ENCODE data around the gene IGFL2.
"Not testable (repeated sequence)": the region's sequence is repeated elsewhere in the genome, so short reads cannot be mapped to it uniquely, and the experiment has no call there.

IGFL2 gene

DNA sequence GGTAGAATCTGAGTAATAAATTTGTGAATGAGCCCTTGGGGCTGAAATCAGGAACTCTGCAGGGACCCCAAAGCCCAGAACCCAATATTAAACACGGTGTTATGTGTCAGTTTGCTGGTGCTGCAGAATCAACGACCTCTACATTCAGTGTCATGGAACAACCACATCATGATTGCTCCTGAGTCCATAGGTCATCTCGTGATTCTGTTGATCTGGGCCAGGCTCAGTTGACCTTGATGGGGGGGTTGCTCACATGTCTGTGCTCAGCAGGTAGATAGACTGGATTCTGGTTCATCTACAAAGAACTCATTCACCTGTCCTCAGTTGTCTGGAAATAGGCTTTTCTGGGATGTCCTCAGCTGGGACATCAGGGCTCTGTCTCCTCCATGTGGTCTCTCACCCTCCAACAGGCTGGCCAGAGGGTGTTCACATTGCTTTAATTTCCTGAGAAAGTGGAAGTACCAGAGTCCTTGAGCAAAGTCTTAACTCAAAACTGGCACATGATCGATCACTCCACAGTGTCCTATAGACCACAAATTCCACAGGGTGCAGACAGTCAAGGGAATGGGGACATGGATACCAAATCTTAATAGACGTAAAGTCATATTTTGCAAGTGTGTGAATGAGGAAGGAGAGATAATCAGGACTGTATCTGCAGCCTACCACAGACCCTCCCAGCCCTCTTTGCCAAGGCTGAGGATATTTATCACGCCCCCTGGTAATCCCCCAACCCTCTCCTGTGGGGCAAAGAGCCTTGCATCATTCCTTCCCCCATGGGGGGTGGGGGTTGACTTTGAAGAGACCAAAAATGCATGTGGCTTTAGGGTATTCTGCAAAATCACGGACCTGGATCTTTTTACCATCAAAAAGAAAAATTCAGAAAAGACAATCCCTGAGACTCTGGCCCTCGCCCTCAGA lies 42.2 kb downstream of the IGFL2 start:
- no peak for DNase-seq (ENCODE audit: low read depth in 2 of 2)

GRCh38 chr19:46191356-46191755 lies 43.3 kb downstream of the IGFL2 start:
- no peak for DNase-seq (ENCODE audit: low read depth in 2 of 2)

- no peak for DNase-seq (ENCODE audit: low read depth in 2 of 2)
Measured at GRCh38 chr19:46191972-46192371, 43.9 kb downstream of the IGFL2 start.

- not testable (repeated sequence) for DNase-seq (ENCODE audit: low read depth in 2 of 2)
Measured at GRCh38 chr19:46192626-46192991, 44.6 kb downstream of the IGFL2 start.

GRCh38 chr19:46192992-46193650 lies 45.1 kb downstream of the IGFL2 start:
- peak in 1 of 2 donors; percentile 6 for DNase-seq (ENCODE audit: low read depth in 2 of 2)

- DNase-seq (ENCODE audit: low read depth in 2 of 2): no peak
Measured at GRCh38 chr19:46193678-46194077, 45.6 kb downstream of the IGFL2 start.

GRCh38 chr19:46195104-46195503 lies 47.1 kb downstream of the IGFL2 start:
- DNase-seq (ENCODE audit: low read depth in 2 of 2): no peak

- DNase-seq (ENCODE audit: low read depth in 2 of 2): not testable (repeated sequence)
Measured at GRCh38 chr19:46195919-46196318, 47.9 kb downstream of the IGFL2 start.

DNA sequence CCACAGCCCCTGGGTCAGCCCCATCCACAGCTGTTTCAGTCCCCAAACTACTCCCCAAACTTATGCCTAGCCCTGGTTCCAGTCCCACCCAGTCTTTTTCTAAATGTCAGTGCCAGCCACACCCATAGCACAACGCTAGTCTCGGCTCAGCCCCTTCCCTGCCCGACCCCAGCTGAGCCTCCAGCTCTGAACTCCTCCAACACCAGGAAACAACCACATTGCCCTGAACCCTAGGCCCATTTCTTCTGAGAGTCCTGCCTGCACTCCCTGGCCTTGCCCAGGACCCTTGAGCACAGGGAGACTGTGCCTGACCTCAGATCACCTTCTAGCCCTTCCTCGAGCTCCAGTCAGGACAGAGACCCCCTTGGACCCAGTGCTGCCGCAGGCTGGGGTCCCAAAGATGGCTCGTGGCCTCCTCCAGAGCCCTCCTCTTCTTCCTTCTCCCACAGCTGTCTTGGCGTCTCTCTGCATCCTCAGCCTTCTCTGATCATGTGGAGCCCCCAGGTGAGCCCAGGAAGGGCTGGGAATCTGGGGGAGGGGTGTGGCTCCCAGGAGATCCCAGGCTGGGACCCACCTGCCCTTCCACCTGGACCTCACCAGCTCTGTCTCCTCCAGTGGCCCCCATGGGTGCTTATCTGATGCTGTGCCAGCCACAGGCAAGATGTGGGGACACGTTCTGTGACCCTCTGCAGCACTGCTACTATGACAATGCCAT lies 48.5 kb downstream of the IGFL2 start:
- no peak for DNase-seq (ENCODE audit: low read depth in 2 of 2)

GRCh38 chr19:46197314-46198070 lies 49.5 kb downstream of the IGFL2 start:
- no peak for DNase-seq (ENCODE audit: low read depth in 2 of 2)

- DNase-seq (ENCODE audit: low read depth in 2 of 2): no peak
Measured at GRCh38 chr19:46198756-46199155, 50.7 kb downstream of the IGFL2 start.

DNA sequence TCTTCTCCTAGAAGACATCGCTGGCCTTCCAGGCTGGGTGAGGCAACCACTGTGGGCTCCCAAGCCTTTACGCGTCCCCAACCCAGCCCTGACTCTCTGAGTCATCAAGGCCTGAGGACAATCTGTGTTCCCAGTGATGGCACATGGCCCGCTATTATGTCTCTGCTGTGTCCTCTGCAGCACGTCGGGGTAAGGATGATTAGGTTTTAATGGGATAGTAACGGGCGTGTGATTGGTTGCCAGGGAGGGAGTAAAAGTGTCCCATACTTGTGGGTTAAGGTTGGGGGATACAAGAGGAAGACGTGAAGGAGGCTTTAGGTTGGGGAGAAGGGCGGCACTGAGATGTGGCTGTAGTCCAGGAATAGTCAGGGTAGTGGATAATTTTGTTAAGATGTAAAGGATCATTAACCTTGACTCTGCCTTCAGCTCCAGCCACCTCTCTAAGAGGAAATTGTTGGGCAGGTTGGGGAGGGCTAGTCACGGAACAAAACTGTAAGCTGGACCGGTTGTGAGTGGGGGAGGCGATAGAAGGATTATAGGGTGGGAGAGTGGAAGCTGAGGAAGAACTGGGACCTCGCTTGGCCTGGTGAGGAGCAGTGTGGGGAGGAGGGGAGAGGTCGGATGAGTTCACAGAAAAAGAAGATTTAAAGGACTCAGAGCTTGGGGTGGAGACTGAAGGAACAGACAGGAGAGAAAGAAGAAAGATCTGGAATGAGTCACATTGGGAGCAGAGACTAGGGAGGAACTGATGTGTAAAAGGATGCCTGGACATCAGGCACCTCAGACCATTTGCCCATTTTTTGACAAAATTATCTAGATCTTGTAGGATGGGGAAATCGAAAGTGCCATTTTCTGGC lies 53.6 kb downstream of the IGFL2 start:
- DNase-seq (ENCODE audit: low read depth in 2 of 2): no peak

DNA sequence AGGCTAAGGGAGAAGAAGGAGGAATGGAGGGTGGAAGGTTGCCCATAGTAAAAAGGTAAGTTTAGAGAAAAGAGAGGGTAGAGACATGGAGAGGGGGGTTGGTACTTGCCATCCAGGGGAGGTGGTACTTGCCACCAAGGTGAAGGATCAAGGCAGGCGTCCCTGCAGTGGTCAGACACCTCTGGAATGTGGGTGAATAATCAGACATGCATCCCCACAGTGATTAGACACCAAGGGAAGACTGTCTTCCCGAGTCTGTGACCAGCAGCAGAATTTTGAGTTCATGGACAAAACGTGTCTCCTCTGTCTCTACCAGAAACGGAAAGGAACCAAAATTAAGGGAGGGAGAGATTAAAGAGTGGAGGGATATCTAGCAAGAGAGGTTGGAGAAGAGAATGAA lies 54.4 kb downstream of the IGFL2 start:
- no peak for DNase-seq (ENCODE audit: low read depth in 2 of 2)

DNA sequence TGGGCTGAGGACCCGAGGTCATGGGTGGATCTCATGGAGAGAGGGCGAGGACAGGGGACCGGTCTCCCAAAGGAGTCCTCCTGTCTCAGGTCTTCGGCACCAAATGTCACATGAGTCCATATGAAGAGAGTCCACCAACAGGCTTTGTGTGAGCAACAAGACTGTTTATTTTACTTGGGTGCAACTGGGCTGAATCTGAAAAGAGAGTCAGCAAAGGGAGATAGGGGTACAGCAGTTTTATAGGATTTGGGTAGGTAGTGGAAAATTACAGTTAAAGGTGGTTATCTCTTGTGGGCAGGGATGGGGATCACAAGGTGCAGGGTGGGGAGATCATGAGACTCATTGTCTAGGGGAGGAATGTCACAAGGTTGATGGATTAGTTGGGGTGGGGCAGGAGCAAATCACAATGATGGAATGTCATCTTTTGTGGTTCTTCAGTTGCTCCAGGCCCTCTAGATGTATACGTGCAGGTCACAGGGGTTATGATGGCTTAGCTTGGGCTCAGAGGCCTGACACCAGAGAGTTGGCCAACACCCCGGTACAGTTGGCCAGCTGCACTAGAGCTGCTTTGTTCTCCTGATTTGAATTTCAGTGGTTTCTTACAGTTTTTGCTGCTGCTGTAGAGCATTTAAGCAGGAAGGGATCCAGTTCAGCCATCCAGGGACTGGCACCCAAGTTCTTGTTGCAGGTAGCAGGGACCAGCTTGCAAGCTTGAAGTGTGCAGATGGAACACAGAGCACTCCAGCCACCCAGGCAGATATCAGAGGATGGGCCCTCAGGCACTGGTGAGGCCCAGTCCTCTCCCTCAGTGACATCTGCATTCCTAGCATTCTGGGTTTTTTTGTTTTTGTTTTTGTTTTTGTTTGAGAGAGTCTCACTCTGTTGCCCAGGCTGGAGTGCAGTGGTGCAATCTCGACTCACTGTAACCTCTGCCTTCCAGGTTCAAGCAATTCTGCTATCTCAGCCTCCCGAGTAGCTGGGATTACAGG lies 55.1 kb downstream of the IGFL2 start:
- DNase-seq (ENCODE audit: low read depth in 2 of 2): no peak

- DNase-seq (ENCODE audit: low read depth in 2 of 2): no peak
Measured at GRCh38 chr19:46204008-46204407, 56.0 kb downstream of the IGFL2 start.

DNA sequence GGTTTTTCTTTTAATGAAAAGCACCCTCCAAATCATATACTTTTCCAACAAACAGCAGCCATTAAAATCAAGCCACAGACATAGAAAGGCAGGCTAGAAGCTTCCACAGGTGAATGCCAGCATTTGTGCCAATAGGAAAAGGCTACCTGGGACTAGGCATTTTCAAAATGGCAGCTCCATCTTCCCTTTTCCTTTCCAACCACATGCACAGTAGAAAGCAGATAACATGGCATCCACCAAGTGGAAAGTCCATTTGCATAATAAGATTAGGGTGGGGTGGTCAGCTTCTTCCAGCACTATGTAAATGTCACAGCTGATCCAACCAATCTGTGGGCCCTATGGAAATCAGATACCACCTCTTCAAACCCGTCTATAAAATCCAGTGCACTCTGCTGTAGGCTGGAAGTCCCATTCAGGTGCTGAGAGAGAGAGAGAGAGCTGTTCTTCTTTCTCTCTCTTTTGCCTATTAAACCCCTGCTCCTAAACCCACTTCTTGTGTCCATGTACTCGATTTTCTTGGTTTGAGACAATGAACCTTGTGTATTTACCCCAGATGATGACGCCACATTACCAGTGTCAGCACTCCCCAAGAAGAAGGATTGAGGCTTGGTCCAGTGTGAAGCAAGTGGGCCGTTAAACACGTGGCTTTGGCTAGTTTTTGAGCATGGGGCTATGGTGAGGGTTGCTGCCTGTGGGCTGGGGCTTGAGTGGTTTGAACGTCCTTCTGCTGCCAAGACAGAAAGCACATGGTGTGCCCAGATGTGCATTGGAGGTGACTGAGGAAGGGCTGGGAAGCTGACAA lies 57.3 kb downstream of the IGFL2 start:
- DNase-seq (ENCODE audit: low read depth in 2 of 2): no peak

DNA sequence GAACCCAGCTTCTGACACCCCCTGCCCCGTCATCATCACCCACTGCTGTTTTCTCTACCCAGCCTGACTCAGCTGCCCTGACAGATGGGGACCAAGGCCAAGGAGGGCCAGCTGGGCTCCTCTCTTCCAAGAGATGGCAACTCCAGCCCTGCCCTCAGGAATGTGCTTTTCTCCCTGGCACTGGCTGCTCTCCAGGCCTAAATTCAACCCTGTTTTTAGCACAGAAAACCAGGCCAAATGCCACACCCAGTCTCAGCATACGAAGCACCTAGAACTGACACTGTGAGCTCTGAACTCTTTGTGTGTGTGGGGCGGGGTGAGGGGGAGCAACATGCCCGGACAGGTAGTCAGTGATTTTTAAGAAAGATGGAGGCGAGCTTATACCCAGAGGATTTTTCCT lies 58.1 kb downstream of the IGFL2 start:
- no peak for DNase-seq (ENCODE audit: low read depth in 2 of 2)

GRCh38 chr19:46206682-46207081 lies 58.6 kb downstream of the IGFL2 start:
- no peak for DNase-seq (ENCODE audit: low read depth in 2 of 2)

- not testable (repeated sequence) for DNase-seq (ENCODE audit: low read depth in 2 of 2)
Measured at GRCh38 chr19:46207858-46208257, 59.8 kb downstream of the IGFL2 start.

Measured in stimulated activated CD8-positive, alpha-beta memory T cell treated with anti-CD3 and anti-CD28 coated beads, Interleukin-2, amount 100 ng/mL, for 48 hours (primary cell).